Measurements from ENCODE around the gene EFNA2.

The EFNA2 gene

GRCh38 chr19:1284293-1284978, 1.2 kb upstream of the EFNA2 start:
- no peak for DNase-seq (ENCODE audit: low read depth)

GRCh38 chr19:1284979-1285736, 515 bp upstream of the EFNA2 start:
- DNase-seq (ENCODE audit: low read depth) = no peak

GRCh38 chr19:1286487-1287353, 1.0 kb downstream of the EFNA2 start:
- DNase-seq (ENCODE audit: low read depth) = no peak

GRCh38 chr19:1287354-1288225, 1.9 kb downstream of the EFNA2 start:
- no peak for DNase-seq (ENCODE audit: low read depth)

- no peak for DNase-seq (ENCODE audit: low read depth)
Observed at GRCh38 chr19:1288226-1288612, 2.5 kb downstream of the EFNA2 start.

- no peak for DNase-seq (ENCODE audit: low read depth)
Observed at GRCh38 chr19:1288833-1289685, 3.4 kb downstream of the EFNA2 start.

- no peak for DNase-seq (ENCODE audit: low read depth)
Observed at GRCh38 chr19:1289686-1290025, 4.0 kb downstream of the EFNA2 start.

GRCh38 chr19:1290196-1290702, 4.6 kb downstream of the EFNA2 start:
- no peak for DNase-seq (ENCODE audit: low read depth)

- no peak for DNase-seq (ENCODE audit: low read depth)
Observed at GRCh38 chr19:1290703-1291651, 5.3 kb downstream of the EFNA2 start.

- DNase-seq (ENCODE audit: low read depth) = no peak
Observed at GRCh38 chr19:1291761-1292418, 6.2 kb downstream of the EFNA2 start.

GRCh38 chr19:1292419-1293151, 6.9 kb downstream of the EFNA2 start:
- DNase-seq (ENCODE audit: low read depth) = no peak

GRCh38 chr19:1293782-1294604, 8.3 kb downstream of the EFNA2 start:
- no peak for DNase-seq (ENCODE audit: low read depth)

- DNase-seq (ENCODE audit: low read depth) = no peak
Observed at GRCh38 chr19:1294688-1295087, 9.0 kb downstream of the EFNA2 start.

- DNase-seq (ENCODE audit: low read depth) = no peak
Observed at GRCh38 chr19:1295169-1296012, 9.7 kb downstream of the EFNA2 start.

GRCh38 chr19:1296078-1296477, 10.4 kb downstream of the EFNA2 start:
- no peak for DNase-seq (ENCODE audit: low read depth)

- no peak for DNase-seq (ENCODE audit: low read depth)
Observed at GRCh38 chr19:1296575-1297271, 11.1 kb downstream of the EFNA2 start.

Data from activated T-cell treated with anti-CD3 and anti-CD28 coated beads for 24 hours (primary cell).